Activated CD8-positive, alpha-beta memory T cell treated with anti-CD3 and anti-CD28 coated beads, Interleukin-2, amount 50 U/mL, for 48 hours (primary cell): Measurements from ENCODE around the gene MUCL3.
"Not testable (repeated sequence)": the region's sequence is repeated elsewhere in the genome, so short reads cannot be mapped to it uniquely, and the experiment has no call there.

ENCODE experiments used
- DNase-seq: peaks from one replicate; pipeline ENCODE4 v3.0.0-alpha.2; 2020

The MUCL3 gene, protein sequence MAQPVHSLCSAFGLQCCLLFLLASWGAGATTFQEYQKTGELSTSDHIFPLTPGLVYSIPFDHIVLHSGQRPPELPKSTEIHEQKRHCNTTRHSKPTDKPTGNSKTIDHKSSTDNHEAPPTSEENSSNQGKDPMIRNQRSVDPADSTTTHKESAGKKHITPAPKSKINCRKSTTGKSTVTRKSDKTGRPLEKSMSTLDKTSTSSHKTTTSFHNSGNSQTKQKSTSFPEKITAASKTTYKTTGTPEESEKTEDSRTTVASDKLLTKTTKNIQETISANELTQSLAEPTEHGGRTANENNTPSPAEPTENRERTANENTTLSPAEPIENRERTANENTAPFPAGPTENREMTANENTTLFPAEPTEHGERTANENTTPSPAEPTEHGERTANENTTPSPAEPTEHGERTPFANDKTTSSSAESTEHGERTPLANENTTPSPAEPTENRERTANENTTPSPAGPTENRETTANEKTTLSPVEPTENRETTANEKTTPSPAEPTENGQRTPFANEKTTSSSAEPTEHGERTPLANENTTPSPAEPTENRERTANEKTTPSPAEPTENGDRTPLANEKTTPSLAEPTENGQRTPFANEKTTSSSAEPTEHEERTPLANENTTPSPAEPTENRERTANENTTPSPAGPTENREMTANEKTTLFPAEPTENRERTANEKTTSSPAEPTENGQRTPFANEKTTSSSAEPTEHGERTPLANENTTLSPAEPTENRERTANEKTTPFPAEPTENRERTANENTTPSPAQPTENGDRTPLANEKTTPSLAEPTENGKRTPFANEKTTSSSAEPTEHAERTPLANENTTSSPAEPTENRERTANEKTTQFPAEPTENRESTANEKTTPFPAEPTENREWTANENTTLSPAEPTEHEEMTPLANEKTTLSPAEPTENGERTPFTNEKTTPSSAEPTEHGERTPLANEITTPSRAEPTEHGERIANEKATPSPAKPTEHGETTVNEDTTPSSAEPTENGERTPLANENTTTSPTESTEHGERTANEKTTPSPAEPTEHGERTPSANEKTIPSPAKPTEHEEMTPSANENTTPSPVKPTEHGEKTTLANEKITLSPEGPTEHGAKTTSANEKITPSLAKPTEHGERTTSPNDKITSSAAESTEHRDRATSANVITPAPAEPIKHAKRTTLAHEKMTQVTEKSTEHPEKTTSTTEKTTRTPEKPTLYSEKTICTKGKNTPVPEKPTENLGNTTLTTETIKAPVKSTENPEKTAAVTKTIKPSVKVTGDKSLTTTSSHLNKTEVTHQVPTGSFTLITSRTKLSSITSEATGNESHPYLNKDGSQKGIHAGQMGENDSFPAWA (N-terminal part only)

DNA sequence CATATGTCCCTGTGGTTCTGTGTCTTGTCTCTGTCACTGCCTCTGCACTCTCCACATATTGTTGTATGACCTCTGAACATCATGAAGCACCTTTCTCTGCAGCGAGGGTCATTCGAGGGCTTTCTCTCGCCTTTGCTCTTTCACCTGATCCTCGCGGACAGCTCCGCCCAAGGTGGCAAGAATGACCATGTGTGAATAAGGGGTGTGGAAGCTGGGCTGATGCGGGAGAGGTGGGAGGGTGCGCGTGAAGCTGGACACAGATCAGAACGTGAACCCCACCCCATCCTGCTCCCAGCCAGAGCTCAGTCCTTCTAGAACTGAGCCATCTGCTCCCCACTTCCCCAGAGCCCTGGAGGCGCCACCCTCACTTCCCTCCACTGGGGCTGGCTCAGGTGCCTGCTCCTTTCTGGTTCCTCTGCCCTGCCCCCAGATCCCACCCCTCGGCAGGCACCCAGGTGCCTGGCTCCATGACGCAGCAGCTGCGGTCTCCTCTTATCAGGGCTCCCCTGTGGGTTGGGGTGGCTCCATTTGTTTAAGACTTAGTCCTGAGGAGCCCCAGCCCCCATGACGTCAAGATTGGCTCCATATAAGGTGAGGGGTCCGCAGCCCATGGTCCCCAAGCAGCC is at the start of gene MUCL3:
TSS of gene MUCL3 (plus strand) at position 613 of the 626 bp plus-strand sequence. CDS start 27 bp downstream, outside the sequence.
- no peak for DNase-seq

DNA sequence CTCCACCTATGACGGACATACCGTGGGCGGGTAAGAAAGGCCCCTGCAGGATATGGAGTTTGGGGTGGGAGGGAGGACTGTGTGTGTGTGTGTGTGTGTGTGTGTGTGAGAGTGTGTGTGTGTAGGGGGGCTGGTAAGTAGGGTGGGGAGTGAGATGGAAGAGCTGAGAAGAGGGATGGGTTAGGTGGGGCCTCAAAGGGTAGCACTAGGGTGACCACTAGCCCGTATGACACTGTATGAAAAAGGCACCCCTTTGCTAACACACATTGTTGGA is 49.4 kb upstream of the MUCL3 start:
- no peak for DNase-seq

- DNase-seq = no peak
Measured at GRCh38 chr6:30891816-30892538, 48.8 kb upstream of the MUCL3 start.

- no peak for DNase-seq
Measured at GRCh38 chr6:30893001-30893591, 47.7 kb upstream of the MUCL3 start.

DNA sequence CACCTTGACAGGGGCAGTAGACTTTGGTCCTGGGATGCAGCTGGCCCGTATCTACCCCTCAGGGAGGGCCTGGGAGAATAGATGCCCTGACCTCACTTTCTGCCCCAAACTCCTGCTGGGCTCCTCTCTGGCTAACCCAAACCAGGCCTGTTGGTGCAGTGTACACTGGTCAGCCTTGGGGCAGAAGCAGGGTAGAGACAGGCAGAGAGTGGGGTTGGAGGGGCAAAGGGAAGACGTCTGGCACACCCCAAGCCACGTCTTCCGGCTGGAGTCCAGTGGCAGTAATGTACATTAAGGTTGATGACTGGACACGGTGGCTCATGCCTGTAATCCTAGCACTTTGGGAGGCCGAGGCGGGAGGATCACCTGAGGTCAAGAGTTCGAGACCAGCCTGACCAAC is 47.1 kb upstream of the MUCL3 start:
- DNase-seq = no peak

DNA sequence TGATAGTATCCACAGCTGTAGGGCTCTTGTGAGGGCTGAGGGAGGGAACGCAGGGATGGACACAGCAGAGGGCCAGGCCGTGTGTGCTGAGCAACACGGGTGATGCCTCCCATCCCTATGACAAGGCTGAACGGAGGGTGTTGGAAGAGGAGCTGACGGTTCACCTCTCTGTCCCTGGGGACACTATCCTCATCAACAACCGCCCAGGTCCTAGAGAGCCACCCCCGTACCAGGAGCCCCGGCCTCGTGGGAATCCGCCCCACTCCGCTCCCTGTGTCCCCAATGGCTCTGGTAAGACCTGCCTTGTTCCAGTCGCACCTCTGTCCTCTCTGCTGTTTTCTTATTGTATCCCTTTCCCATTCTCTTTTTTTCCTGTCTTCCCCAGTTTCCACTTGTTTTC is 46.4 kb upstream of the MUCL3 start:
- no peak for DNase-seq

- DNase-seq = no peak
Measured at GRCh38 chr6:30894935-30895334, 45.8 kb upstream of the MUCL3 start.

- DNase-seq = no peak
Measured at GRCh38 chr6:30895343-30895742, 45.4 kb upstream of the MUCL3 start.

GRCh38 chr6:30896541-30896940 is 44.2 kb upstream of the MUCL3 start:
- no peak for DNase-seq

DNA sequence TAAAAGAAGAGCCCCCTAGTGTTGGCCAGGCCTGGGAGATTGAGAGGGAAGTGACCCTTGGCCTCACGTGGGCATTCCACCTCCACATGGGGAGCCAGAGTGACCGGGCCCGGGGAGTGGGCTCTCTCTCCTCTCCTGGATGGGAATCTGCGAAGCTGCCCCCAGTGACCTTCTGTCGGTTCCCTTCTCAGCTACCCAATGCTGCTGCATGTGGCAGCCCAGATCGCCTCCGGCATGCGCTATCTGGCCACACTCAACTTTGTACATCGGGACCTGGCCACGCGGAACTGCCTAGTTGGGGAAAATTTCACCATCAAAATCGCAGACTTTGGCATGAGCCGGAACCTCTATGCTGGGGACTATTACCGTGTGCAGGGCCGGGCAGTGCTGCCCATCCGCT is 42.9 kb upstream of the MUCL3 start:
- no peak for DNase-seq

- no peak for DNase-seq
Measured at GRCh38 chr6:30898750-30899360, 41.9 kb upstream of the MUCL3 start.

GRCh38 chr6:30900863-30901417 is 39.8 kb upstream of the MUCL3 start:
- no peak for DNase-seq

DNA sequence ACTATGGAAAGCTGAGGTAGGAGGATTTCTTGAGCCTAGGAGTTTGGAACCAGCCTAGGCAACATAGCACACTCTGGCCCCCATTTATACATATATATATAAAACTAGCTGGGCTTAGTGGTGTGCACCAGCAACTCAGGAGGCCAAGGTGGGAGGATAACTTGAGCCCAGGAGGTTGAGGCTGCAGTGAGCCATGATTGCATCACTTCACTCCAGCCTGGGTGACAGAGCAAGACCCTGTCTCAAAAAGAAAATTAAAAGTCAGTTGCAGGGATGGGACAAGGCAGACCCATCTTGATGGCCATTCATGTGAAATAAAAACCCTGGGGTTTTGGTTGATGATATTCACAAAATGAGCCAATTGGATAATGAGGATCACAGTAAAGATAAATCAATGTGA is 39.3 kb upstream of the MUCL3 start:
- DNase-seq = no peak

- not testable (repeated sequence) for DNase-seq
Measured at GRCh38 chr6:30902196-30902595, 38.6 kb upstream of the MUCL3 start.

DNA sequence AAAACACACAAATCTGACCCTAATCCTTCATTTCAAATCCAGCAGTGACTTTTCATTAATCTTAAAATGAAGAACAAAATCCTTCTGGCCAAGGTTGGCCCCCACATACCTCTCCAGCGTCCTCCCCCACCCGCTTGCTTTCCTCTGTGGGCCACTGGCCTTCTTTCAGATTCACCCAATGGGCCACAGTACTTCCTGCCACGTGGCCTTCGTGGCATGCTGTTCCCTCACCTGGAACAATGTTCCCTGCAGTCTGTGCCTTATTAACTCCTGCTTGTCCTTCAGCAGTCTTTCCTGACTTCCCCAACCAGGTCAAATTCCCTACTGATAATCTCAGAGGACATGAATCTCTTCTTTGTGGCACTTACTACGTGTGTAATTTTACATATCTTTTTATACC is 38.1 kb upstream of the MUCL3 start:
- DNase-seq = no peak

DNA sequence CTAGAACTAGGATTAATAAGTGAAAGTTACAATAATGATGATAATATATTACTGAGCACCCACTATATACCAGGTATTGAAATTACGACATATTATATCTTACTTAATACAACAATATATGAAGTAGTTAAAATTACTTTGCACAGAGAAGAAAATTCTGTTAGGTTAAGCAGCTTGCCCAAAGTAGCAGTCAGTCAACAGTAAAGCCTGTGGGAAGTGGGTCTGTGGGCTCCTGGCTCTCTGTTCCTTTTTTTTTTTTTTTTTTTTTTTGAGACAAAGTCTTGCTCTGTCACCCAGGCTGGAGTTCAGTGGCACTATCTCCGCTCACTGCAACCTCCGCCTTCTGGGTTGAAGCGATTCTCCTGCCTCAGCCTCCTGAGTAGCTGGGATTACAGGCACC is 37.5 kb upstream of the MUCL3 start:
- no peak for DNase-seq

DNA sequence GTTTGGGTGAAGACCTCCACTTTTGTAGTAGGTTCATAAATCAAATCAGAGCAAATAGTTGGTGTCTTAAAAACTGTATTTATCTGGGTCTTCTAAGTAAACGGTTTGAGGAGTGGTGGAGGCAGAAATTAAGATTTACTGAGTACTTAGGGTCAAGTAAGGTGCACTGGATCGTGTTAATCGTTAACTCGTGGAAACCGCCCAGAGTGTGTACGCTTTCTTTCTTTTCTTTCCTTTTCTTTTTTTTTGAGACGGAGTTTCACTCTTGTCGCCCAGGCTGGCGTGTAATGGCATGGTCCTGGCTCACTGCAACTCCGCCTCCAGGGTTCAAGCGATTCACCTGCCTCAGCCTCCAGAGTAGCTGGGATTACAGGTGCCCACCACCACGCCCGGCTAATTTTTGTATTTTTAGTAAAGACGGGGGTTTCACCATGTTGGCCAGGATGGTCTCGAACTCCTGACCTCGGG is 33.4 kb upstream of the MUCL3 start:
- not testable (repeated sequence) for DNase-seq

- peak; percentile 93 for DNase-seq
Measured at GRCh38 chr6:30907758-30908591, 32.8 kb upstream of the MUCL3 start, which contains the start of gene GTF2H4. TSS of gene GTF2H4 (plus strand) at chr6:30908207.

DNA sequence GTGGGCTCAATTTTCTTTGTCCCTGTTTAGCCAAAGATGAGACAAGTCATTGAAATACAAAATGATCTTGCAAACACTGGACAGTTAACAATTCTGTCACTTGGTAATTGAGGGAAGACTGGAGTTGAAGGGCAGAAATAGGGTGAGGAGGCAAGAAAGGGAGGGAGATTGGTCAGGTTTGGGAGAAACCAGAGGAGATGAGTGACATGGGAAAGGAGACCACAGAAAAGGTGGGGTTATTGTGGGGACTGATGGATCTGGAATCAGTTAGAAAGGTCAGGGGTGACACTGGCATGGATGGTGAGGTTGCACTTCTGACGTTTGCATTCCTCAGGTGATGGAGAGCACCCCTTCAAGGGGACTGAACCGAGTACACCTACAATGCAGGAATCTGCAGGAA is 32.1 kb upstream of the MUCL3 start:
- no peak for DNase-seq

DNA sequence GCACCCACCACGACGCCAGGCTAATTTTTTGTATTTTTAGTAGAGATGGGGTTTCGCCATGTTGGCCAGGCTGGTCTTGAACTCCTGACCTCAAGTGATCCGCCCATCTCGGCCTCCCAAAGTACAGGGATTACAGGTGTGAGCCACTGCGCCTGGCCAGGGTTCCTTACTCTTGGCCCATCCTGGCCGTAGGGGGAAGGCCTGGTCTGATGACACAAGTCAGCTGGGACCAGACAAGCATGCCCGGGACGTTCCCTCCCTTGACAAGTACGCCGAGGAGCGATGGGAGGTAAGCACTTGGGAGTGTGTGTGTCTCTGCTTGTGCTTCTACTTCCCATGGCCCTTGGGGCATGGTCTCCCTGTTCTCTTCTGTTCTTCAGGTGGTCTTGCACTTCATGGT is 30.3 kb upstream of the MUCL3 start:
- DNase-seq = not testable (repeated sequence)
